D341Med (cell line): ENCODE results near the gene RBM4B.

Experiments
- DNase-seq: peaks from one replicate; pipeline ENCODE4 v3.0.0; 2012; ENCODE audit warnings: low spot score

The RBM4B gene

GRCh38 chr11:66706989-66707388 is 29.3 kb upstream of the RBM4B start:
- no peak for DNase-seq

GRCh38 chr11:66705587-66706335 is 28.1 kb upstream of the RBM4B start:
- DNase-seq, result no peak

GRCh38 chr11:66704659-66705360 is 27.1 kb upstream of the RBM4B start:
- DNase-seq, result no peak

- DNase-seq, result no peak
Measured at GRCh38 chr11:66701432-66702240, 23.9 kb upstream of the RBM4B start.

GRCh38 chr11:66700742-66701141 is 23.1 kb upstream of the RBM4B start:
- no peak for DNase-seq

GRCh38 chr11:66700337-66700736 is 22.6 kb upstream of the RBM4B start:
- DNase-seq, result no peak

- DNase-seq, result no peak
Measured at GRCh38 chr11:66698491-66698890, 20.8 kb upstream of the RBM4B start.

- no peak for DNase-seq
Measured at GRCh38 chr11:66697988-66698387, 20.3 kb upstream of the RBM4B start.

- DNase-seq, result no peak
Measured at GRCh38 chr11:66696146-66696545, 18.5 kb upstream of the RBM4B start.

GRCh38 chr11:66694732-66695207 is 17.1 kb upstream of the RBM4B start:
- DNase-seq, result peak; percentile 86

- no peak for DNase-seq
Measured at GRCh38 chr11:66694056-66694410, 16.3 kb upstream of the RBM4B start.

GRCh38 chr11:66693356-66694055 is 15.8 kb upstream of the RBM4B start:
- DNase-seq, result no peak

GRCh38 chr11:66692871-66693331 is 15.2 kb upstream of the RBM4B start:
- DNase-seq, result no peak

- DNase-seq, result no peak
Measured at GRCh38 chr11:66692446-66692845, 14.8 kb upstream of the RBM4B start.

GRCh38 chr11:66691311-66691980 is 13.8 kb upstream of the RBM4B start:
- peak; percentile 11 for DNase-seq

- DNase-seq, result peak; percentile 20
Measured at GRCh38 chr11:66689661-66690590, 12.2 kb upstream of the RBM4B start.

- DNase-seq, result peak; percentile 18
Measured at GRCh38 chr11:66688561-66689534, 11.2 kb upstream of the RBM4B start.

GRCh38 chr11:66687831-66688281 is 10.2 kb upstream of the RBM4B start:
- DNase-seq, result no peak
